GM12872 (cell line): ENCODE data around the gene AMZ1.

Experiments used
- CTCF ChIP-seq: IDR thresholded peaks from 3 replicates; pipeline ENCODE4 v1.5.1; 2011; ENCODE audit warnings: low read depth, mild to moderate bottlenecking, low read length, moderate library complexity; ENCODE audit not compliant: insufficient read depth

Gene AMZ1

DNA sequence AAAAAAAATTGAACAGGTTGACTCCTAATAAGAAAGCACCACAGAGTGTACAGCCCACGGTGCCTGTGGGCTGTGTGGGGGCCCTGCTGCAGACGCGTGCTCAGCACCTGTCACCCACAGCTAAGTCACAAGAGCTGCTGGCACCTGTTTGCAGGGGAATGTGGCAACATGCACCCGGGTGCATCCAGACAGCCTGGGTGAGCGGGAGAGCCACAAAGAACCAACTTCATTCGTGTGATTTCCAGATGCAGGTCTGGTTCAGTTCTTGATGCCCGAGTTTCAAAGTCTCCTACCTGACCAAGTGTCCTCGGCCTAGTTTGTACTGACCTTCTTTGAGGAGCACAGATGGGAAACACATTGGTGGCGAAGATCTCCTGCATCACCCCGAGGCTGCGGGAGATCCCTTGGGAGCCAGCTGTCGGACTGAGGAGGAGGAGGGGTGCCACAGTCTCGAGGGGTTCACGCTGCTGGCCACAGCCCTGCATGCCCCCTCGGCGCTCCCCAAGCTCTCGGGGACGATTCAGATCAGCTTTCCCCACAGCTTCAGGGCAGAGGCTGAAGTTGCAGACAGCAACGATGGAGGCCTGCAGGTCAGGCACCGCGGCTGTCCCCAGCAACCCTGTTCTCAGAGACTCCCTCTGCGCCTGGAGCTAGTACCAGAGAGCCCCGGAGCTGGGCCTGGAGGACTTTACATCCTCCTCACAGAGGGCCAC is 35.3 kb downstream of the AMZ1 start:
- TF ChIP-seq CTCF, result no peak

GRCh38 chr7:2724453-2725177 is 36.6 kb downstream of the AMZ1 start:
- no peak for TF ChIP-seq CTCF

- TF ChIP-seq CTCF, result no peak
Measured at GRCh38 chr7:2725178-2726105, 37.4 kb downstream of the AMZ1 start.

- TF ChIP-seq CTCF, result no peak
Measured at GRCh38 chr7:2726316-2727018, 38.5 kb downstream of the AMZ1 start.

- no peak for TF ChIP-seq CTCF
Measured at GRCh38 chr7:2728316-2729030, 40.5 kb downstream of the AMZ1 start.

DNA sequence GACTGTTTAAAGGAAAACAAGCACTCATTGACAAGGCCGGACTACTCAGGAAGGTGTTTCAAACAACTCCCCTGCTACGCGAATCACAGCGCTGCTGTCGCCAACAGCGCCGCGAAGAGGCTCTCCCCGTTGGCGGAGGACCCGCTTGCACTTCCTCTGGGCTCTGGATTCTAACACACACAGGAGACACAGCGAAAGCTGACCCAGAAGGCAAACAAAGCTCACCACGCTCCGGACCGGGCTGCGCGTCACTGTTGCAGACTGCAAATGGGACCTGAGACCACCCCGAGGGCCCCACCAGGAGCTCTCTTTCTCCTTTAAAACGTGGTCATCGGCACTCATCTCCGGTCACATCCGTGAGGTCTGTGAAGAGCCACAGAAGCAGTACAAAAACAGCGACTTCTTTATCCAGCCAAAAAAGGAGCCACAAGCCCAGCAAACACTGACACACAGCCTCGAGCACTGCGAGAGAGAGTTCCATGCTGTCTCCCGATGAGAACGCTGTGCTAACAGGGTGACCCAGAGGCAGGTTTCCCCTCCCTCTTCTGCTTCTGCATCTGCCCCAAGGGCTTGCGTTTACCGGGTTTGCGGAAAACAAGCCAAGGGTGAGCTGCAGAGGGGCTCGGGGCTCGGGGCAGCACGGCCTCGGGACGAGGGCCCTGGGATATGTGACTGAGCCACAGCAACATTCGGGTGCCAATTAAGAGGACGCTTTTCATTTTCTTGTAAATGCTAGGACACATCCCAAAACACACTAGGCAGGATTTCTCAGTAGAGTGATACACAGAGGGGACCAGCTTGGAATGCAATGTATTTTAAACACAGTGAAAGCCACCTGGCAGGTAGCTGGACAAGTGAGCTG is 41.3 kb downstream of the AMZ1 start:
- TF ChIP-seq CTCF, result no peak
